Fibroblast of pulmonary artery (primary cell): ENCODE measurements around the gene CSNK1G2.

Experiments used
- DNase-seq: peaks from one replicate; pipeline ENCODE4 v3.0.0-alpha.2; 2010; ENCODE audit warnings: low read depth
- H3K4me3 ChIP-seq: replicated peaks from 2 replicates; pipeline ENCODE4 v1.5.1; 2011; ENCODE audit warnings: low read depth, mild to moderate bottlenecking, control low read depth, low read length, moderate library complexity
- CTCF ChIP-seq: IDR thresholded peaks from 2 replicates; pipeline ENCODE4 v1.5.1; 2011; ENCODE audit warnings: mild to moderate bottlenecking, control low read depth, low read length, inconsistent platforms; ENCODE audit errors: missing control alignments

The CSNK1G2 gene

GRCh38 chr19:1947651-1948209, 6.8 kb downstream of the CSNK1G2 start:
- DNase-seq: no peak
- TF ChIP-seq CTCF: no peak
- H3K4me3 ChIP-seq: no peak overlapping the region

- TF ChIP-seq CTCF: no peak
- no peak overlapping the region for H3K4me3 ChIP-seq
- no peak for DNase-seq
Measured at GRCh38 chr19:1949304-1950101, 8.5 kb downstream of the CSNK1G2 start.

GRCh38 chr19:1950640-1951039, 9.7 kb downstream of the CSNK1G2 start:
- TF ChIP-seq CTCF: no peak
- no peak overlapping the region for H3K4me3 ChIP-seq
- no peak for DNase-seq

- TF ChIP-seq CTCF: no peak
- no peak for DNase-seq
- no peak overlapping the region for H3K4me3 ChIP-seq
Measured at GRCh38 chr19:1952635-1953034, 11.7 kb downstream of the CSNK1G2 start.

GRCh38 chr19:1953037-1953436, 12.1 kb downstream of the CSNK1G2 start:
- no peak for TF ChIP-seq CTCF
- no peak for DNase-seq
- no peak overlapping the region for H3K4me3 ChIP-seq

- TF ChIP-seq CTCF: no peak
- no peak overlapping the region for H3K4me3 ChIP-seq
- DNase-seq: no peak
Measured at GRCh38 chr19:1953441-1954094, 12.6 kb downstream of the CSNK1G2 start.
